GM12878 (cell line): ENCODE results near the gene MAD1L1. TPM values are rescaled to one million over a fixed set of nuclear protein-coding genes. Genes with fewer than 3 reads are reported as not detected.

Experiments used
- ATAC-seq: fragments of 200-7000 bp; cut with Tn5 transposase; 3 replicates; pipeline ENCODE4 v1.9.1; 2020; ENCODE audit warnings: mild to moderate bottlenecking, moderate library complexity
- BruUV-seq: library from RNA; stranded (reverse); fragments of 400-500 nt; replicated peaks from 2 replicates; lab custom pipeline; 2021; lab: Mats Ljungman, UMichigan
- CTCF ChIA-PET: fragments of 300-600 bp; sonication (Branson Sonifier 250); formaldehyde crosslinking; extraction: SDS; loops from one replicate; lab custom pipeline; 2021; ENCODE audit warnings: inconsistent platforms; lab: Yijun Ruan, JAX
- POLR2A ChIA-PET: fragments of 350-600 bp; formaldehyde crosslinking; extraction: SDS; loops from one replicate; lab custom pipeline; 2021; ENCODE audit warnings: inconsistent platforms; lab: Charles Lee
- RAD21 ChIA-PET: fragments of 300-600 bp; sonication (Branson Sonifier 250); formaldehyde crosslinking; loops from one replicate; lab custom pipeline; 2023; ENCODE audit warnings: antibody characterized with exemption; ENCODE audit not compliant: unreplicated experiment; lab: Charles Lee
- SMC1A ChIA-PET: fragments of 300-600 bp; sonication (Branson Sonifier 250); formaldehyde crosslinking; loops from one replicate; lab custom pipeline; 2023; ENCODE audit not compliant: unreplicated experiment, uncharacterized antibody; lab: Charles Lee
- DNase-seq: peaks from one replicate; pipeline ENCODE4 v3.0.0-alpha.2; 2011; ENCODE audit warnings: low read depth, low spot score
- FAIRE-seq: peaks from 3 replicates; lab custom pipeline; 2011; peaks lifted over from hg19 to GRCh38; lab: Jason Lieb, UNC
- H2AFZ ChIP-seq: 2 replicates; pipeline ENCODE4 v1.6.0; 2011; ENCODE audit warnings: low read depth, low read length, control low read depth; ENCODE audit not compliant: control insufficient read depth
- H3K27ac ChIP-seq: 2 replicates; pipeline ENCODE4 v1.5.1; 2011; ENCODE audit warnings: control low read depth; ENCODE audit not compliant: control insufficient read depth, insufficient read depth
- H3K27me3 ChIP-seq, 2 experiments: replicated peaks in 1 of 2; 2 replicates each; pipeline versions ENCODE4 v1.6.0 to v1.6.1; 2011; ENCODE audit warnings: low read length in 1 of 2; ENCODE audit not compliant: control insufficient read depth in 2 of 2, insufficient read depth in 2 of 2
- H3K36me3 ChIP-seq, 2 experiments: 2 replicates each; pipeline ENCODE4 v1.5.1; 2011; ENCODE audit warnings: low read length in 1 of 2; ENCODE audit not compliant: control insufficient read depth in 2 of 2, insufficient read depth in 2 of 2
- H3K4me1 ChIP-seq: 2 replicates; pipeline ENCODE4 v1.6.1; 2011; ENCODE audit warnings: mild to moderate bottlenecking, low read length, moderate library complexity, mixed read lengths; ENCODE audit not compliant: control insufficient read depth, insufficient read depth
- H3K4me2 ChIP-seq: 2 replicates; pipeline ENCODE4 v1.6.0; 2011; ENCODE audit warnings: control low read depth; ENCODE audit not compliant: control insufficient read depth, insufficient read depth
- H3K4me3 ChIP-seq: fragments of 200-600 bp; sonication (generic); 2 replicates; pipeline ENCODE4 v1.5.1; 2016
- H3K79me2 ChIP-seq: 2 replicates; pipeline ENCODE4 v1.6.0; 2011; ENCODE audit warnings: low read length; ENCODE audit not compliant: control insufficient read depth, insufficient read depth
- H3K9ac ChIP-seq: 2 replicates; pipeline ENCODE4 v1.8.0; 2011; ENCODE audit warnings: low read length, control low read depth, mixed read lengths; ENCODE audit not compliant: control insufficient read depth, insufficient read depth
- H3K9me3 ChIP-seq: replicated peaks from 3 replicates; pipeline ENCODE4 v1.5.1; 2011; ENCODE audit warnings: mild to moderate bottlenecking, low read length; ENCODE audit not compliant: control insufficient read depth, insufficient read depth
- H4K20me1 ChIP-seq: 2 replicates; pipeline ENCODE4 v1.6.0; 2011; ENCODE audit not compliant: control insufficient read depth, insufficient read depth
- BHLHE40 ChIP-seq, 2 experiments: fragments of 450-650 bp in 1 of 2; IDR thresholded peaks; 2 replicates each; pipeline ENCODE4 v1.6.1; 2011 to 2017; ENCODE audit warnings: low read depth in 2 of 2, borderline replicate concordance in 1 of 2, improper control_type of control experiment in 1 of 2, low read length in 1 of 2, mild to moderate bottlenecking in 1 of 2
- CBX5 ChIP-seq: sonication (generic); IDR thresholded peaks from 2 replicates; pipeline ENCODE4 v1.6.1; 2016; ENCODE audit warnings: low read depth, moderate library complexity, mild to moderate bottlenecking, inconsistent platforms
- FOXM1 ChIP-seq: IDR thresholded peaks from 2 replicates; pipeline ENCODE4 v1.6.1; 2012; ENCODE audit warnings: low read depth, mild to moderate bottlenecking, inconsistent platforms, low read length, moderate library complexity
- RCOR1 ChIP-seq: conservative IDR thresholded peaks from 2 replicates; pipeline ENCODE4 v1.6.1; 2012; ENCODE audit warnings: low read depth, low read length, improper control_type of control experiment
- ZBTB4 ChIP-seq: fragments of 450-650 bp; formaldehyde crosslinking; IDR thresholded peaks from 2 replicates; pipeline ENCODE4 v1.4.0; 2022; ENCODE audit warnings: mild to moderate bottlenecking, moderate library complexity
- ZNF217 ChIP-seq: fragments of 450-650 bp; IDR thresholded peaks from 2 replicates; pipeline ENCODE4 v1.6.1; 2017; ENCODE audit warnings: antibody characterized with exemption, mild to moderate bottlenecking
- ZNF592 ChIP-seq: fragments of 450-650 bp; IDR thresholded peaks from 2 replicates; pipeline ENCODE4 v1.6.1; 2017; ENCODE audit warnings: mild to moderate bottlenecking, moderate library complexity
- WGBS: methylation state at CpG from one replicate; pipeline ENCODE4 v1.1.6; 2016; ENCODE audit warnings: low lambda C conversion rate; ENCODE audit not compliant: insufficient replicate concordance, insufficient coverage; ENCODE audit errors: missing lambda C conversion rate; 5-methylcytosine and 5-hydroxymethylcytosine counted together
- in situ Hi-C: fragments of 300-500 bp; cut with MboI; formaldehyde crosslinking; loops from 9 replicates; pipeline ENCODE4 v1.14.3; 2018; ENCODE audit warnings: mixed read lengths
- intact Hi-C: fragments of 100-400 bp; cut with micrococcal nuclease; formaldehyde crosslinking; loops from one replicate; pipeline ENCODE4 v1.14.2; 2022; ENCODE audit not compliant: unreplicated experiment
- polyA plus RNA-seq, 11 experiments: library from polyadenylated mRNA; depleted of rRNA in 4 of 11; unstranded in 6 of 11; stranded (reverse) in 5 of 11; fragments of >200 nt; fragmentation: Nextera tagmentation in 4 of 11; fragmentation: Illumina TruSeq in 1 of 11; extraction: Ambion mirVana in 4 of 11; extraction: Trizol in 1 of 11; gene quantifications; 1 replicate in 1 of 11; 2 replicates in 10 of 11; pipeline versions ENCODE4 v1.2.1 to v1.2.3, GENCODE V29; 2011 to 2016; ENCODE audit warnings: inconsistent platforms in 2 of 11, missing spikeins in 2 of 11, low read depth in 1 of 11
- total RNA-seq, 4 experiments: library from RNA; depleted of rRNA in 3 of 4; stranded (reverse); fragments of >200 nt in 3 of 4; fragmentation: Illumina TruSeq in 1 of 4; extraction: Trizol in 1 of 4; gene quantifications; 2 replicates each; pipeline versions ENCODE4 v1.2.1 to v1.2.3, GENCODE V29; 2013 to 2021

Gene MAD1L1
- total and polyA plus RNA-seq, 10 of the 15 experiments (the other 5 are each of a cell fraction or from before 2014, with no cell fraction given): 2.2 to 76.8 (median 38.3) TPM

- no TSS peak for BruUV-seq
- ATAC-seq (no peak), DNase-seq (no peak), FAIRE-seq (no peak)
- Histone ChIP-seq H3K4me3 (no peak overlapping the region), H3K79me2 (no peaks in the 10 kb centered on the region), H3K9me3 (peaks cover 7% of the 10 kb centered on the region), H4K20me1 (no peaks in the 10 kb centered on the region), H3K27me3 (no peaks in the 10 kb centered on the region), H3K36me3 (no peaks in the 10 kb centered on the region; a peak in 1 of 4 replicates), H3K4me2 (no peak overlapping the region), H3K9ac (no peak overlapping the region), H2AFZ (no peak overlapping the region), H3K27ac (no peak overlapping the region), H3K4me1 (peaks cover 17% of the 10 kb centered on the region)
- TF ChIP-seq RCOR1 (no peak), FOXM1 (no peak), ZNF217 (no peak)
- SMC1A ChIA-PET: interaction anchor here (0.8 kb wide), 1 partner anchor 16 kb away, joined by 4 read pairs; no protein-coding TSS in a partner anchor
- in situ Hi-C loops: no loop called here
- 97% methylated on average over 9 of the region's 9 CpGs for WGBS
- CTCF ChIA-PET: no interaction called here
- POLR2A ChIA-PET: no interaction called here
- RAD21 ChIA-PET: no interaction called here
- intact Hi-C loops: no loop called here
Measured at GRCh38 chr7:2022021-2022409, 210.7 kb downstream of the MAD1L1 start.

- SMC1A ChIA-PET: interaction anchor here (1.3 to 1.4 kb wide), 2 partner anchors 81 to 93 kb away, joined by 4 read pairs; no protein-coding TSS in a partner anchor
- CTCF ChIA-PET: interaction anchor here (0.6 kb wide), 2 partner anchors 325 to 377 kb away, joined by 3 read pairs; no protein-coding TSS in a partner anchor
- DNase-seq (no peak), FAIRE-seq (peak; percentile 71), ATAC-seq (peak; percentile 92)
- Histone ChIP-seq H3K27ac (no peak overlapping the region), H3K36me3 (no peaks in the 10 kb centered on the region; a peak in 2 of 4 replicates), H3K4me2 (peak overlapping the region; percentile 67), H4K20me1 (no peaks in the 10 kb centered on the region), H3K9me3 (peaks cover 7% of the 10 kb centered on the region; the same call in 2 of the 3 replicates), H2AFZ (no peak overlapping the region), H3K27me3 (no peaks in the 10 kb centered on the region), H3K79me2 (no peaks in the 10 kb centered on the region), H3K9ac (no peak overlapping the region), H3K4me3 (no peak overlapping the region), H3K4me1 (peaks cover 17% of the 10 kb centered on the region)
- intact Hi-C loops: no loop called here
- RAD21 ChIA-PET: no interaction called here
- 42% methylated on average over 38 of the region's 43 CpGs for WGBS
- BruUV-seq: no TSS peak
- POLR2A ChIA-PET: no interaction called here
- in situ Hi-C loops: no loop called here
- TF ChIP-seq ZNF592 (no peak), ZBTB4 (no peak), CBX5 (no peak), BHLHE40 (IDR thresholded peaks at IDR 0.05; ENCODE audit: borderline replicate concordance in 1 of 2, low read depth in 2 of 2, low read length in 1 of 2) (peak in 1 of 2 experiments; percentile 73; a peak in 1 of 4 replicates)
Measured at GRCh38 chr7:2019711-2020511, 212.8 kb downstream of the MAD1L1 start.
